Measurements from ENCODE around the gene MAML2.

The MAML2 gene

GRCh38 chr11:96284401-96284800 lies 58.6 kb downstream of the MAML2 start:
- DNase-seq (ENCODE audit: low spot score), result no peak
- no peak for TF ChIP-seq CTCF (IDR thresholded peaks at IDR 0.05; ENCODE audit: extremely low read depth, missing control alignments)

GRCh38 chr11:96282625-96283220 lies 60.3 kb downstream of the MAML2 start:
- DNase-seq (ENCODE audit: low spot score), result no peak
- no peak for TF ChIP-seq CTCF (IDR thresholded peaks at IDR 0.05; ENCODE audit: extremely low read depth, missing control alignments)

GRCh38 chr11:96280444-96280843 lies 62.6 kb downstream of the MAML2 start:
- DNase-seq (ENCODE audit: low spot score), result no peak

GRCh38 chr11:96279896-96280290 lies 63.1 kb downstream of the MAML2 start:
- no peak for DNase-seq (ENCODE audit: low spot score)
- TF ChIP-seq CTCF (IDR thresholded peaks at IDR 0.05; ENCODE audit: extremely low read depth, missing control alignments), result no peak

More at GRCh38 chr11:96280444-96280843, 62.6 kb downstream of the MAML2 start:
- no peak for TF ChIP-seq CTCF (IDR thresholded peaks at IDR 0.05; ENCODE audit: extremely low read depth, missing control alignments)

- DNase-seq (ENCODE audit: low spot score), result no peak
- TF ChIP-seq CTCF (IDR thresholded peaks at IDR 0.05; ENCODE audit: extremely low read depth, missing control alignments), result no peak
Observed at GRCh38 chr11:96279018-96279895, 63.7 kb downstream of the MAML2 start.

- DNase-seq (ENCODE audit: low spot score), result no peak
- TF ChIP-seq CTCF (IDR thresholded peaks at IDR 0.05; ENCODE audit: extremely low read depth, missing control alignments), result no peak
Observed at GRCh38 chr11:96278039-96278897, 64.7 kb downstream of the MAML2 start.

- TF ChIP-seq CTCF (IDR thresholded peaks at IDR 0.05; ENCODE audit: extremely low read depth, missing control alignments), result no peak
Observed at GRCh38 chr11:96277696-96278038, 65.3 kb downstream of the MAML2 start.

More at GRCh38 chr11:96277696-96278038, 65.3 kb downstream of the MAML2 start:
- DNase-seq (ENCODE audit: low spot score), result no peak

All from GM20000 (cell line).